Measurements from ENCODE around the gene MGMT.

MGMT gene

GRCh38 chr10:129744134-129745111 is 277.4 kb downstream of the MGMT start:
- no peak for TF ChIP-seq CTCF (IDR thresholded peaks at IDR 0.05; ENCODE audit: low read depth, low read length)
- in situ Hi-C loops (cut with HindIII; ENCODE audit: low sequenced_read_pairs), result no loop called here
- DNase-seq (ENCODE audit: low read depth, low spot score), result no peak
- no peak overlapping the region for H3K4me3 ChIP-seq (ENCODE audit: low read depth, low read length)

GRCh38 chr10:129745186-129745750 is 278.2 kb downstream of the MGMT start:
- in situ Hi-C loops (cut with HindIII; ENCODE audit: low sequenced_read_pairs), result no loop called here
- no peak overlapping the region for H3K4me3 ChIP-seq (ENCODE audit: low read depth, low read length)
- no peak for DNase-seq (ENCODE audit: low read depth, low spot score)
- no peak for TF ChIP-seq CTCF (IDR thresholded peaks at IDR 0.05; ENCODE audit: low read depth, low read length)

GRCh38 chr10:129754211-129755050 is 287.4 kb downstream of the MGMT start:
- H3K4me3 ChIP-seq (ENCODE audit: low read depth, low read length), result no peak overlapping the region
- in situ Hi-C loops (cut with HindIII; ENCODE audit: low sequenced_read_pairs), result no loop called here
- DNase-seq (ENCODE audit: low read depth, low spot score), result no peak
- no peak for TF ChIP-seq CTCF (IDR thresholded peaks at IDR 0.05; ENCODE audit: low read depth, low read length)

- no peak for DNase-seq (ENCODE audit: low read depth, low spot score)
- no peak for TF ChIP-seq CTCF (IDR thresholded peaks at IDR 0.05; ENCODE audit: low read depth, low read length)
- in situ Hi-C loops (cut with HindIII; ENCODE audit: low sequenced_read_pairs), result no loop called here
- H3K4me3 ChIP-seq (ENCODE audit: low read depth, low read length), result no peak overlapping the region
These were observed 288.1 kb downstream of the MGMT start for GRCh38 chr10:129755158-129755591.

- no peak overlapping the region for H3K4me3 ChIP-seq (ENCODE audit: low read depth, low read length)
- no peak for TF ChIP-seq CTCF (IDR thresholded peaks at IDR 0.05; ENCODE audit: low read depth, low read length)
- in situ Hi-C loops (cut with HindIII; ENCODE audit: low sequenced_read_pairs), result no loop called here
- DNase-seq (ENCODE audit: low read depth, low spot score), result no peak
These were observed 288.6 kb downstream of the MGMT start for GRCh38 chr10:129755621-129756020.

Data from astrocyte of the spinal cord (primary cell).